OCI-LY7 (cell line): ENCODE data around the gene FRMD5. TPM values are rescaled to one million over a fixed set of nuclear protein-coding genes. Genes with fewer than 3 reads are reported as not detected.

Experiments
- BruUV-seq: library from RNA; stranded (reverse); fragments of 400-500 nt; replicated peaks from 2 replicates; lab custom pipeline; 2021; lab: Mats Ljungman, UMichigan
- CTCF ChIA-PET: fragments of 300-600 bp; sonication (Branson Sonifier 250); formaldehyde crosslinking; loops from one replicate; lab custom pipeline; 2022; ENCODE audit warnings: antibody characterized with exemption; ENCODE audit not compliant: unreplicated experiment; lab: Charles Lee
- POLR2A ChIA-PET: fragments of 300-600 bp; sonication (Branson Sonifier 250); formaldehyde crosslinking; loops from one replicate; lab custom pipeline; 2022; ENCODE audit warnings: antibody characterized with exemption; lab: Charles Lee
- DNase-seq: peaks from one replicate; pipeline ENCODE4 v3.0.0-alpha.2; 2015; ENCODE audit warnings: low spot score
- H2AFZ ChIP-seq: fragments of 200-600 bp; sonication (generic), shearing (Covaris generic); 2 replicates; pipeline ENCODE4 v1.6.1; 2014; ENCODE audit warnings: mild to moderate bottlenecking, antibody characterized with exemption, low read length, moderate library complexity
- H3K27ac ChIP-seq: fragments of 200-600 bp; sonication (generic); 2 replicates; pipeline ENCODE4 v1.5.1; 2014; ENCODE audit warnings: mixed run types, low read depth, mild to moderate bottlenecking, moderate library complexity, low read length, inconsistent platforms; ENCODE audit not compliant: poor library complexity, severe bottlenecking
- H3K36me3 ChIP-seq: fragments of 200-600 bp; sonication (generic); 2 replicates; pipeline ENCODE4 v1.6.1; 2014; ENCODE audit warnings: mild to moderate bottlenecking, antibody characterized with exemption, low read length, moderate library complexity, mixed read lengths; ENCODE audit not compliant: insufficient read depth
- H3K4me1 ChIP-seq: fragments of 200-600 bp; sonication (generic); 2 replicates; pipeline ENCODE4 v1.5.1; 2014; ENCODE audit warnings: mild to moderate bottlenecking, low read length; ENCODE audit not compliant: insufficient read depth, poor library complexity, severe bottlenecking
- H3K4me2 ChIP-seq: fragments of 200-600 bp; sonication (generic); 2 replicates; pipeline ENCODE4 v1.6.1; 2014; ENCODE audit warnings: mild to moderate bottlenecking, low read length
- H3K4me3 ChIP-seq: fragments of 200-600 bp; sonication (generic); 2 replicates; pipeline ENCODE4 v1.5.1; 2014; ENCODE audit warnings: mild to moderate bottlenecking, low read depth, low read length; ENCODE audit not compliant: poor library complexity, severe bottlenecking
- H3K79me2 ChIP-seq: fragments of 200-600 bp; sonication (generic); 2 replicates; pipeline ENCODE4 v1.6.1; 2016; ENCODE audit warnings: low read depth, mild to moderate bottlenecking, low read length, moderate library complexity, mixed read lengths; ENCODE audit not compliant: insufficient read depth
- H3K9me2 ChIP-seq: fragments of 200-600 bp; sonication (generic); 2 replicates; pipeline ENCODE4 v1.6.1; 2016; ENCODE audit warnings: mild to moderate bottlenecking, low read length, mixed read lengths; ENCODE audit not compliant: insufficient read depth
- H3K9me3 ChIP-seq: fragments of 200-600 bp; sonication (generic); 2 replicates; pipeline ENCODE4 v1.6.1; 2014; ENCODE audit warnings: mild to moderate bottlenecking, mixed run types, low read length, mixed read lengths
- H4K20me1 ChIP-seq: fragments of 200-600 bp; sonication (generic); 2 replicates; pipeline ENCODE4 v1.6.1; 2014; ENCODE audit warnings: mild to moderate bottlenecking, antibody characterized with exemption, low read length, moderate library complexity, mixed read lengths; ENCODE audit not compliant: insufficient read depth
- CTCF ChIP-seq: fragments of 200-600 bp; sonication (generic); conservative IDR thresholded peaks from 2 replicates; pipeline ENCODE4 v1.5.1; 2014; ENCODE audit warnings: mild to moderate bottlenecking, antibody characterized with exemption, low read length, moderate library complexity, mixed read lengths
- EZH2phosphoT487 ChIP-seq: fragments of 200-600 bp; sonication (generic); IDR thresholded peaks from 2 replicates; pipeline ENCODE4 v1.6.1; 2018; ENCODE audit warnings: low read depth, borderline replicate concordance, mild to moderate bottlenecking, mixed run types, antibody characterized with exemption, low read length, moderate library complexity, mixed read lengths
- intact Hi-C: fragments of 100-400 bp; cut with micrococcal nuclease; formaldehyde crosslinking; loops from one replicate; pipeline ENCODE4 v1.10.0; 2022; ENCODE audit not compliant: unreplicated experiment
- total RNA-seq, 2 experiments: library from RNA; depleted of rRNA in 1 of 2; stranded (reverse); fragments of >200 nt in 1 of 2; shearing (Covaris generic) in 1 of 2; gene quantifications; 2 replicates each; pipeline ENCODE4 v1.2.3, GENCODE V29; 2014 to 2022

Gene FRMD5
- total RNA-seq, 2 experiments from 2014 or later, result not detected

GRCh38 chr15:44215594-44215993 lies 20.5 kb upstream of the FRMD5 start:
- intact Hi-C loops, result loop anchor here (5.0 kb wide), 1 partner anchor 313 kb away; no protein-coding TSS in a partner anchor
- H4K20me1 ChIP-seq, result no peaks in the 10 kb centered on the region
- ChIA-PET POLR2A (interaction anchor here (0.7 kb wide), 1 partner anchor 133 kb away, joined by 4 read pairs; no protein-coding TSS in a partner anchor), CTCF (no interaction called here)
- H3K79me2 ChIP-seq, result no peaks in the 10 kb centered on the region
- H3K4me3 ChIP-seq, result no peak overlapping the region
- no peaks in the 10 kb centered on the region for H3K9me3 ChIP-seq
- no peak overlapping the region for H3K4me2 ChIP-seq
- DNase-seq, result no peak
- no peaks in the 10 kb centered on the region for H3K9me2 ChIP-seq
- H3K36me3 ChIP-seq, result no peaks in the 10 kb centered on the region
- no TSS peak for BruUV-seq
- H2AFZ ChIP-seq, result no peak overlapping the region
- no peaks in the 10 kb centered on the region for H3K4me1 ChIP-seq
- TF ChIP-seq CTCF (no peak), EZH2phosphoT487 (no peak)
- no peak overlapping the region for H3K27ac ChIP-seq

GRCh38 chr15:44208956-44209355 lies 13.9 kb upstream of the FRMD5 start:
- POLR2A ChIA-PET, result no interaction called here
- no peaks in the 10 kb centered on the region for H3K79me2 ChIP-seq
- no peaks in the 10 kb centered on the region for H3K4me1 ChIP-seq
- H3K27ac ChIP-seq, result no peak overlapping the region
- DNase-seq, result no peak
- CTCF ChIA-PET, result no interaction called here
- no peaks in the 10 kb centered on the region for H4K20me1 ChIP-seq
- H3K9me2 ChIP-seq, result no peaks in the 10 kb centered on the region
- intact Hi-C loops, result no loop called here
- BruUV-seq, result no TSS peak
- H2AFZ ChIP-seq, result no peak overlapping the region
- H3K4me3 ChIP-seq, result no peak overlapping the region
- TF ChIP-seq EZH2phosphoT487, result no peak
- H3K9me3 ChIP-seq, result no peaks in the 10 kb centered on the region
- no peaks in the 10 kb centered on the region for H3K36me3 ChIP-seq
- H3K4me2 ChIP-seq, result no peak overlapping the region

GRCh38 chr15:44207643-44208042 lies 12.6 kb upstream of the FRMD5 start:
- H4K20me1 ChIP-seq, result no peaks in the 10 kb centered on the region
- no TSS peak for BruUV-seq
- intact Hi-C loops, result no loop called here
- no peak for TF ChIP-seq CTCF
- no peak for TF ChIP-seq EZH2phosphoT487
- no peaks in the 10 kb centered on the region for H3K4me1 ChIP-seq
- H2AFZ ChIP-seq, result no peak overlapping the region
- POLR2A ChIA-PET, result interaction anchor here (0.6 to 0.7 kb wide), 2 partner anchors 15 to 1632 kb away, joined by 3 read pairs; partner anchors contain the start of gene STARD9
- H3K79me2 ChIP-seq, result no peaks in the 10 kb centered on the region
- no peaks in the 10 kb centered on the region for H3K9me2 ChIP-seq
- H3K9me3 ChIP-seq, result no peaks in the 10 kb centered on the region
- no peak for DNase-seq
- H3K36me3 ChIP-seq, result no peaks in the 10 kb centered on the region
- no peak overlapping the region for H3K4me3 ChIP-seq
- no peak overlapping the region for H3K27ac ChIP-seq
- no peak overlapping the region for H3K4me2 ChIP-seq
- CTCF ChIA-PET, result no interaction called here
